PC-3 (cell line): ENCODE data around the gene PARP15.

ENCODE experiments used
- CTCF ChIP-seq: fragments of 300-600 bp; sonication (generic); conservative IDR thresholded peaks from 2 replicates; pipeline ENCODE4 v1.5.1; 2017; ENCODE audit warnings: antibody characterized with exemption, low read depth, mild to moderate bottlenecking, low read length
- EZH2 ChIP-seq: fragments of 300-600 bp; sonication (generic); IDR thresholded peaks from one replicate; pipeline ENCODE4 v1.6.1; 2017; ENCODE audit warnings: antibody characterized with exemption, mild to moderate bottlenecking, low read length; ENCODE audit not compliant: unreplicated experiment

GRCh38 chr3:122609798-122610559 is 32.5 kb downstream of the PARP15 start:
- TF ChIP-seq CTCF (no peak), EZH2 (no peak)
